Common myeloid progenitor, CD34-positive (primary cell): Measurements from ENCODE around the gene NOXO1.
A peak's percentile ranks its signal among the peaks of the same experiment; 100 is the strongest.
"Not testable (repeated sequence)": the region's sequence is repeated elsewhere in the genome, so short reads cannot be mapped to it uniquely, and the experiment has no call there.

Experiments
- CTCF ChIA-PET: fragments of 350-600 bp; sonication (Branson Sonifier 250); formaldehyde crosslinking; loops from one replicate; lab custom pipeline; 2021; ENCODE audit warnings: antibody characterized with exemption; lab: Charles Lee
- POLR2A ChIA-PET: fragments of 350-600 bp; sonication (Branson Sonifier 250); formaldehyde crosslinking; loops from one replicate; lab custom pipeline; 2021; ENCODE audit warnings: antibody characterized with exemption; lab: Charles Lee
- DNase-seq, 3 donors: peaks; one replicate each; pipeline versions ENCODE4 v3.0.0 to v3.0.0-alpha.2; 2013
- H3K27ac ChIP-seq, 2 experiments: 1 replicate in 1 of 2; 2 replicates in 1 of 2; pipeline ENCODE4 v1.7.0; 2013; ENCODE audit warnings: inconsistent platforms in 2 of 2, low read length in 2 of 2, mild to moderate bottlenecking in 2 of 2, low read depth in 1 of 2, moderate library complexity in 1 of 2; ENCODE audit not compliant: severe bottlenecking in 2 of 2, insufficient read depth in 1 of 2, poor library complexity in 1 of 2
- H3K27me3 ChIP-seq, 5 experiments: replicated peaks in 2 of 5; 1 replicate in 3 of 5; 2 replicates in 2 of 5; pipeline versions ENCODE4 v1.6.1 to v1.7.0; 2013; ENCODE audit warnings: low read length in 4 of 5, mild to moderate bottlenecking in 2 of 5, moderate library complexity in 2 of 5, inconsistent platforms in 1 of 5; ENCODE audit not compliant: insufficient read depth in 5 of 5, control insufficient read depth in 4 of 5
- H3K36me3 ChIP-seq, 4 experiments: 1 replicate in 2 of 4; 2 replicates in 2 of 4; pipeline versions ENCODE4 v1.6.1 to v1.7.0; 2013; ENCODE audit warnings: low read length in 3 of 4, control low read depth in 1 of 4, mild to moderate bottlenecking in 1 of 4; ENCODE audit not compliant: control insufficient read depth in 4 of 4, insufficient read depth in 4 of 4
- H3K4me1 ChIP-seq, 4 experiments: 1 replicate in 3 of 4; 2 replicates in 1 of 4; pipeline versions ENCODE4 v1.6.1 to v1.7.1; 2013; ENCODE audit warnings: low read length in 3 of 4, mild to moderate bottlenecking in 3 of 4, control low read depth in 1 of 4, inconsistent platforms in 1 of 4, moderate library complexity in 1 of 4; ENCODE audit not compliant: control insufficient read depth in 4 of 4, insufficient read depth in 4 of 4; ENCODE audit errors: control extremely low read depth in 1 of 4
- H3K4me3 ChIP-seq, 7 experiments: 1 replicate in 4 of 7; 2 replicates in 3 of 7; pipeline versions ENCODE4 v1.5.1 to v1.7.0; 2013; ENCODE audit warnings: mild to moderate bottlenecking in 7 of 7, low read length in 6 of 7, moderate library complexity in 6 of 7, inconsistent platforms in 2 of 7, low read depth in 2 of 7, control low read depth in 1 of 7; ENCODE audit not compliant: insufficient read depth in 4 of 7, control insufficient read depth in 1 of 7; ENCODE audit errors: extremely low read depth in 1 of 7
- H3K9me3 ChIP-seq, 5 experiments: 1 replicate in 4 of 5; 2 replicates in 1 of 5; pipeline versions ENCODE4 v1.6.1 to v1.7.1; 2013; ENCODE audit warnings: low read length in 4 of 5, mild to moderate bottlenecking in 2 of 5, inconsistent platforms in 1 of 5, low read depth in 1 of 5, moderate library complexity in 1 of 5; ENCODE audit not compliant: control insufficient read depth in 4 of 5, insufficient read depth in 2 of 5; ENCODE audit errors: control extremely low read depth in 1 of 5
- whole genome bisulfite sequencing: methylation state at CpG from one replicate; pipeline ENCODE4 v1.1.5; 2013; ENCODE audit not compliant: insufficient coverage; 5-methylcytosine and 5-hydroxymethylcytosine counted together

NOXO1 gene

DNA sequence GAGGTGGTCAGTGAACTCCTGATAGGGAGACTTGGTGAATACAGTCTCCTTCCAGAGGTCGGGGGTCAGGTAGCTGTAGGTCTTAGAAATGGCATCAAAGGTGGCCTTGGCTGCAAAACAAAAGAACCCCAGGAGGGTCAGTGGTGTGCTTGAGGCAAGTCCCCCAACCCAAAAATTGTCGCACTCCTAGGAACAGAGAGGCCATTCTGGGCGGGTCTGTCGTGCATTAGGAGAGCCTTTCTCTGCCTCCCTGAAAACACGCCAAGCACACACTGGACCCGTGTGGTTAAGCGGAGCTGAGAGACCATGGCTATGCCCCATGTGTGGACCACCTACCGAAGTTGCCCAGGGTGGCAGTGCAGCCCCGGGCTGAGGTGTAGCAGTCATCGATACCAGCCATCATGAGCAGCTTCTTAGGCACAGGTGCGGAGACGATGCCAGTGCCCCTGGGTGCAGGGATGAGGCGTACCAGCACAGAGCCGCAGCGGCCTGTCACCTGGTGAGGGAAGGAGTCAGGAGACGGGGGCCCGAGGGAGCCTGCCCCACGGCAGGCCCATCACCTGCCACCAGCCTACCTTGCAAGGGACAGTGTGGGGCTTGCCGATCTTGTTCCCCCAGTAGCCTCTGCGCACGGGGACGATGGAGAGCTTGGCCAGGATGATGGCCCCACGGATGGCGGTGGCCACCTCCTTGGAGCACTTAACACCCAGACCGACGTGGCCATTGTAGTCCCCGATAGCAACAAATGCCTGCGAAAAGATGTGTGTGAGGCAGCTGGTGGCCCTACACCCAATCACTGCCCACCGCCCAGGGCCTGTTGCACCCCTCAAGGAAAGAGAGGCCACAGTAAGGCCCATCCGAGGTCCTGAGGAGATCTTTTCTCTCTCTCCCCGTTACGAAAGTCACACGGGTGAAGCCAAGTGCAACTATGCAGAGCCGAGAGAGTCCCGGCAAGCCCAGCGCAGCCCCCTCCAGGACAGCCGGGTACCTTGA is 18.8 kb downstream of the NOXO1 start:
- Histone ChIP-seq H3K4me3 (peak overlapping the region in 2 of 7 experiments; percentile 87 to 89), H3K4me1 (peaks cover 0 to 55% (median 48%) of the 10 kb centered on the region in 4 experiments), H3K36me3 (peaks cover 0 to 33% (median 23%) of the 10 kb centered on the region in 4 experiments), H3K27ac (peak overlapping the region in 1 of 2 experiments; percentile 98)
- 95% methylated on average over 17 of the region's 37 CpGs for WGBS
- H3K9me3 ChIP-seq, H3K27me3 ChIP-seq, POLR2A ChIA-PET, DNase-seq: not testable (repeated sequence)
- CTCF ChIA-PET = interaction anchor here (0.7 to 1.2 kb wide), 2 partner anchors 16 to 547 kb away, joined by 3 read pairs; no protein-coding TSS in a partner anchor

DNA sequence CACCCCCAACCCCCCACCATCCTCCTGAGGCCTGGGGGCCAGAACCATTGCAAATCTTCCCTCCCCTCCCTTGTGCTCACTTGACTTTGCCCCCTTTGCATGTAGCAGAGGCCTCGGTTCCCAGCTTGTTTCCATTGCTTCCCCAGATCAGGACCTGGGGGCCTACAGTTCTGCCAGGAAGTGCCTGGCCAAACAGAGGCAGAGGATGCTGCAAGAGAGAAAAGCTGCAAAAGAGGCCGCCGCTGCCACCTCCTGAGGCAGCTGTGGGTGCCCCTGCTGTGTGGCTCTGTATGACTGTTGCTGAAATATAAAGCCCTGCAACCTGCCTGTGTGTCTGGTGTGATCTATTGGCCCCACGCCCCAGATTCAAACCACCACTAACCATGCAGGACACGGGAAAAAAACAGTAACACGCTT is 19.6 kb downstream of the NOXO1 start:
- POLR2A ChIA-PET = no interaction called here
- no peak overlapping the region for H3K27ac ChIP-seq

DNA sequence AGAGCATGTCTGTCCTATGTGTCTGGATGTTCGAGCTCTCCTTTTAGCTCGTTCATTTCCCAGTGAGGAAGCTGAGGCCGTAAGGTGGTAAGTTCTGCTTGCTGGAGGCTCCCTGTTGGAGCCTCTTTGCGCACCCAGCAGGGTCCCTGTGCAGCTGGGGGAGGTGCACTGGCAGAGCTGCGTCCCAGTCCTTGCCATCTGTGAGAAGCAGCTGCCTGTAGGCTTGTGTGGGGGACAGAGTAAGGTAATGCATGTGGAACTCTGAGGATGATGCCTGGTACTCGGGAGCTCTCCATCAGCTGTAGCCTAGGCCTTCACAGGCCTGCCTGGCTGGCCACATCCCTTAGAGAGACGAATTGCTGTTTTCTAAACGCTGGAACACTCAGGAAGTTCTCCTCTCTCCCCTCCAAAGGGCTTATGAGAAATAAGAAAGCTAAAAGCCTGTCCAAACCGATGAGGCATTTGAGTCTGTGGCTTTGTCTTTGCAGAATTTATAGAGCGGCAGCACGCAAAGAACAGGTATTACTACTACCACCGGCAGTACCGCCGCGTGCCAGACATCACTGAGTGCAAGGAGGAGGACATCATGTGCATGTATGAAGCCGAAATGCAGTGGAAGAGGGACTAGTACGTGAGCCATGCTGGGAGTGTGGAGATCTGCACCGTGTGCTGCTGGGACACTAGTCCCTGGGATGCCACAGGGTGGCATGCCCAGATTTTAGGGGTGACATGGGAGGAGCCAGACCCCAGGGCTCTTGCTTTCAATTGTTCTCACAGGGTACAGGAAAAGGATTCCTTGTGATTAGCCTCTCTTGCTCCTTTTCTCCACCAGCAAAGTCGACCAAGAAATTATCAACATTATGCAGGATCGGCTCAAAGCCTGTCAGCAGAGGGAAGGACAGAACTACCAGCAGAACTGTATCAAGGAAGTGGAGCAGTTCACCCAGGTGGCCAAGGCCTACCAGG is 20.3 kb downstream of the NOXO1 start:
- peaks cover 0 to 33% (median 23%) of the 10 kb centered on the region in 4 experiments for H3K36me3 ChIP-seq
- peak in 1 of 3 donors; percentile 32 for DNase-seq
- H3K27ac ChIP-seq = peak overlapping the region in 1 of 2 experiments; percentile 84
- 77% methylated on average over 19 of the region's 20 CpGs for WGBS
- ChIA-PET POLR2A (interaction anchor here (1.3 kb wide), 1 partner anchor 11 kb away, joined by 5 read pairs; the partner anchor contains the start of gene TBL3), CTCF (interaction anchor here (0.9 to 1.2 kb wide), 3 partner anchors 9 to 10 kb away, joined by 3 to 6 read pairs (median 3); no protein-coding TSS in a partner anchor)
- peaks cover 0 to 7% (median 0%) of the 10 kb centered on the region in 5 experiments for H3K27me3 ChIP-seq
- H3K4me1 ChIP-seq = peaks cover 0 to 54% (median 47%) of the 10 kb centered on the region in 4 experiments
- peak overlapping the region in 5 of 7 experiments; percentile 16 to 90 (median 82) for H3K4me3 ChIP-seq
- no peaks in the 10 kb centered on the region for H3K9me3 ChIP-seq

More for the DNA sequence above, 19.6 kb downstream of the NOXO1 start:
- H3K4me3 ChIP-seq = no peak overlapping the region
- no peaks in the 10 kb centered on the region for H3K9me3 ChIP-seq
- CTCF ChIA-PET = interaction anchor here (0.7 kb wide), 1 partner anchor 548 kb away, joined by 3 read pairs; no protein-coding TSS in a partner anchor
- no peak for DNase-seq
- peaks cover 0 to 7% (median 0%) of the 10 kb centered on the region in 5 experiments for H3K27me3 ChIP-seq
- peaks cover 0 to 55% (median 48%) of the 10 kb centered on the region in 4 experiments for H3K4me1 ChIP-seq
- 92% methylated on average over 2 of the region's 6 CpGs for WGBS
- H3K36me3 ChIP-seq = peaks cover 0 to 33% (median 23%) of the 10 kb centered on the region in 4 experiments

DNA sequence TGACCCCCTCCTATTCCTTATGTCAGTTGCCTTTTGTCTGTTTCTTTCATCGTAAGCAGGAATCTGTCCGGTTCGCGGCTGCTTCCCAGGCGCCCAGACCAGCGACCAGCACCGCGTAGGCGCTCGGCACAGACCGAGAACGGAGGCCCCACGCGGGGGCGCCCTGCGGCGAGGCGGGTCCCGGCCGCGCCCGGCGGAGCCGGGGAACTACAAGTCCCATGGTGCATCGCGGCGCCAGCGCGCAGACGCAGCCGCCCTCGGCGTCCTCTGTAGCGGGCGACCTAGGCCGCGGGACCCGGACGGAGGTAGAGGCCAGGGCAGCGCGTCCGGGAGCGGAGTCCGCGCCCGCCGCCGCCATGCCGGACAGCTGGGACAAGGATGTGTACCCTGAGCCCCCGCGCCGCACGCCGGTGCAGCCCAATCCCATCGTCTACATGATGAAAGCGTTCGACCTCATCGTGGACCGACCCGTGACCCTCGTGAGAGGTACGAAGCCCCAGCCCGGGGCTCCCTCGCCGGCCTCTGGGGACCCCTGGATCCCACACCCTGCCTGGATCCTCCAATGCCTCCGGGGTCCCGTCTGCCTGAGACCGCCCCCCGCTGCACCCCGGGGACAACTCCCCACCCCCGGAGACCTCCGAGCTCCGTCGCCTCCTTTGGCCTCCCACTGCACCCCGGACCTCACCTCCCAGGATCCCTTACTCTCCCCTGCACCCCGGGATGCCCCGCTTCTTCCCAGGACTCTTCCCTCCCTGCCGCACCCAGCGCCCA is 21.8 kb downstream of the NOXO1 start, which contains the start of gene NDUFB10:
Gene NDUFB10 (plus strand): TSS at position 270 of the 771 bp plus-strand sequence. CDS start 87 bp downstream, at position 357.
- Histone ChIP-seq H3K27me3 (peaks cover 0 to 7% (median 0%) of the 10 kb centered on the region in 5 experiments), H3K4me3 (peak within 1 kb of the TSS; percentile 51 to 90 (median 81)), H3K36me3 (peaks cover 0 to 33% (median 23%) of the 10 kb centered on the region in 4 experiments), H3K9me3 (no peaks in the 10 kb centered on the region), H3K4me1 (peaks cover 0 to 48% (median 38%) of the 10 kb centered on the region in 4 experiments), H3K27ac (peak within 1 kb of the TSS; percentile 54 to 84)
- peak; percentile 84 to 89 (median 87) for DNase-seq
- under 1% methylated on average over 70 of the region's 79 CpGs for WGBS
- CTCF ChIA-PET = interaction anchor here (0.6 to 1.0 kb wide), 3 partner anchors 10 to 32 kb away, joined by 3 read pairs; no protein-coding TSS in a partner anchor
- POLR2A ChIA-PET = interaction anchor here (0.6 to 1.1 kb wide), 2 partner anchors 12 to 213 kb away, joined by 3 to 4 read pairs; partner anchors contain the start of gene TBL3

DNA sequence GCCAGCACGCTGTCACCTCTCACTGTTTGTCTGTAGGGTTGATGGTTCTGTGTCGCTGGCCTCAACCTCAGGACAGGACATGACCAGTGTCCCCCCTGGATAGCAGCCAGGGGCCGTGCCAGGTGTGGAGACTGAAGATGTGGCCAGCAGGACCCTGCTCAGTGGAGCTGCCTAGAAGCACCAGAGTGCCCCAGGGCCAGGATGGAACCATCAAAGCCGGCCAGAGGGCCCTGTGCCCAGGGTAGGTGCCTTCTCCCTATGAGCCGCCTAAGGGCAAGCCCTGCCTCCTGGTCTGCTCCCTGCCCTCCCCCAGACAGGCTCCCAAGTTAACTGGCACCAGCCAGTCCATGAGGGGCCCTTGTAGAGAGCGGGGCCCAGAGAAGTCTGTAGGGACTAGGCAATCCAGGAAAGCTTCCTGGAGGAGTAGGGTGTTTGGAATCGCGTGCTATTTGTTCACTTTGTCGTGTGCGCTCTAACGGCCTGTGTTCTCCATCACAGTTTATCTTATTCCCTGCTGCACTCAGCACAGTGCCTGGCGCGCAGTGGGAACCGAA is 22.5 kb downstream of the NOXO1 start:
- no peak overlapping the region for H3K27ac ChIP-seq
- H3K27me3 ChIP-seq = peaks cover 0 to 7% (median 0%) of the 10 kb centered on the region in 5 experiments
- peaks cover 0 to 29% (median 22%) of the 10 kb centered on the region in 4 experiments for H3K36me3 ChIP-seq
- peak overlapping the region in 4 of 7 experiments; percentile 69 to 90 (median 82) for H3K4me3 ChIP-seq
- peaks cover 0 to 45% (median 34%) of the 10 kb centered on the region in 4 experiments for H3K4me1 ChIP-seq
- DNase-seq = no peak
- 58% methylated on average over 11 of the region's 14 CpGs for WGBS
- no peaks in the 10 kb centered on the region for H3K9me3 ChIP-seq
- CTCF ChIA-PET = interaction anchor here (0.6 kb wide), 1 partner anchor 31 kb away, joined by 3 read pairs; no protein-coding TSS in a partner anchor
- POLR2A ChIA-PET = interaction anchor here (0.6 to 1.1 kb wide), 2 partner anchors 13 to 214 kb away, joined by 3 to 4 read pairs; partner anchors contain the start of gene TBL3
